Thyroid gland (tissue), 4 donors: ENCODE results near the gene RIPOR2. TPM values are rescaled to one million over a fixed set of nuclear protein-coding genes. Genes with fewer than 3 reads are reported as not detected.

Experiments used
- DNase-seq, 2 donors: peaks; one replicate each; pipeline ENCODE4 v3.0.0-alpha.2; 2019
- H3K27ac ChIP-seq, 3 donors: fragments of 200-600 bp; sonication (generic); 1 replicate in 2 of 3; 2 replicates in 1 of 3; pipeline ENCODE4 v1.5.1; 2016 to 2019; ENCODE audit warnings: mild to moderate bottlenecking in 1 of 3, moderate library complexity in 1 of 3
- H3K27me3 ChIP-seq: fragments of 200-600 bp; sonication (generic); one replicate; pipeline ENCODE4 v1.5.1; 2019
- H3K36me3 ChIP-seq, 2 donors: fragments of 200-600 bp; sonication (generic); one replicate each; pipeline ENCODE4 v1.5.1; 2016 to 2019
- H3K4me1 ChIP-seq, 2 donors: fragments of 200-600 bp; sonication (generic); one replicate each; pipeline ENCODE4 v1.5.1; 2017 to 2019
- H3K4me3 ChIP-seq, 3 donors: fragments of 200-600 bp; sonication (generic); replicated peaks in 1 of 3; 1 replicate in 2 of 3; 2 replicates in 1 of 3; pipeline ENCODE4 v1.5.1; 2016; ENCODE audit warnings: mild to moderate bottlenecking in 1 of 3
- H3K9me3 ChIP-seq: fragments of 200-600 bp; sonication (generic); one replicate; pipeline ENCODE4 v1.5.1; 2017
- CTCF ChIP-seq, 6 experiments: fragments of 200-600 bp in 3 of 6; fragments of 450-650 bp in 3 of 6; sonication (generic) in 3 of 6; IDR thresholded peaks; one replicate each; pipeline ENCODE4 v1.5.1; 2016 to 2019; ENCODE audit warnings: antibody characterized with exemption in 6 of 6, mild to moderate bottlenecking in 2 of 6, inconsistent platforms in 1 of 6, moderate library complexity in 1 of 6
- POLR2A ChIP-seq, 2 donors: fragments of 450-650 bp; IDR thresholded peaks; one replicate each; pipeline ENCODE4 v1.6.1; 2017; ENCODE audit warnings: antibody characterized with exemption in 2 of 2, mild to moderate bottlenecking in 2 of 2, moderate library complexity in 1 of 2
- WGBS, 2 donors: methylation state at CpG; one replicate each; pipeline ENCODE4 v1.1.5; 2017; 5-methylcytosine and 5-hydroxymethylcytosine counted together
- intact Hi-C: fragments of 100-400 bp; cut with DNase I; formaldehyde crosslinking; loops from one replicate; pipeline ENCODE4 v1.15.1; 2023
- total RNA-seq, 4 donors: library from RNA; depleted of rRNA; stranded (reverse); fragments of >200 nt; gene quantifications; one replicate each; pipeline ENCODE4 v1.2.3, GENCODE V29; 2016

Gene RIPOR2
- total RNA-seq, 4 donors from 2014 or later, result 3.1 to 13.0 (median 8.4) TPM

GRCh38 chr6:24933868-24934401 lies 1.8 kb downstream of the RIPOR2 start:
- H3K27ac ChIP-seq, result no peak overlapping the region
- intact Hi-C loops, result no loop called here
- H3K9me3 ChIP-seq, result no peaks in the 10 kb centered on the region
- no peak overlapping the region for H3K4me3 ChIP-seq
- TF ChIP-seq CTCF (IDR thresholded peaks at IDR 0.05) (peak in 1 of 6 experiments; percentile 33), POLR2A (IDR thresholded peaks at IDR 0.05) (no peak)
- H3K36me3 ChIP-seq, result no peaks in the 10 kb centered on the region
- H3K4me1 ChIP-seq, result peaks cover 17 to 47% of the 10 kb centered on the region in 2 donors
- no peak for DNase-seq
- WGBS, 2 donors, result 61 to 74% methylated on average over 7 of the region's 7 CpGs
- H3K27me3 ChIP-seq, result no peaks in the 10 kb centered on the region

DNA sequence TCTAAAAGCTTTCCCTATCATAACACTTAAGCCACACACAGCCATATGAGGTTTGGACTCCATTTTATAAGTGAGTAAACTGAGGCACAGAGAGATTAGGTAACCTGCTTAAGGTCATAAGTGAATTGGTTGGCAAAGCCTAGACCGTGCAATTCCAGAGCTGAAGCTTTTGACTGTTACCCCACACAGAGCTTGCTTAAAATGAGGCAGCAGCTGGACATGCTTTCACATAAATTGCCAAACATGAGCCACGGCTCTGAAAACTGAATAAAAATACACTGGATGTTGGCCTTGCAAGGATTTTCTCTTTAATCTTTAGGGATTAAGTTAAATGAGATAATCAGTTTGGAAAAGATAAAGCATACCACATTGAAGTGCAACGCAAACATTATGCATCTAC lies 2.5 kb downstream of the RIPOR2 start:
- 82 to 84% methylated on average over 3 of the region's 3 CpGs for WGBS, 2 donors
- Histone ChIP-seq H3K9me3 (no peaks in the 10 kb centered on the region), H3K27me3 (no peaks in the 10 kb centered on the region), H3K27ac (no peak overlapping the region), H3K4me3 (no peak overlapping the region), H3K36me3 (no peaks in the 10 kb centered on the region), H3K4me1 (peaks cover 17 to 47% of the 10 kb centered on the region in 2 donors)
- intact Hi-C loops, result no loop called here
- no peak for DNase-seq
- no peak for TF ChIP-seq POLR2A (IDR thresholded peaks at IDR 0.05)

DNA sequence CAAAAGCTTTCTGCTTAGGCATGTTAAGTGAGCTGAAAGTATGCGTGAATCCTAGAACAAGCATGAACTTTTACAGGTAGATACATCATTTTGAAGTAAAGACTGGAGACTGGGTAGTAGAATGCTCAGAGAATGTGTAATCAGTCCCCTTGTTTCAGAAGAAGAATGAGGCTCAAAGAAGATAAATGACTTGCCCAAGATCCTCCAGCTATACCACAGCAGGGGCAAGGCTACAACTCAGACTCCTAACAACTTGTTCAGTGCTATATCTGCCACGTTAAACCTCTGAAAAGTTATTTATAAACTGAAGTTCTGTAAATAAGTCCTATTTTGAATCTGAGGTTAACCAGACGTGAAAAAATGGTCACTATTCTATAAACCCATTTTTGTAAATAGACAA lies 2.9 kb downstream of the RIPOR2 start:
- no peaks in the 10 kb centered on the region for H3K36me3 ChIP-seq
- H3K9me3 ChIP-seq, result no peaks in the 10 kb centered on the region
- H3K27me3 ChIP-seq, result no peaks in the 10 kb centered on the region
- no peak for DNase-seq
- TF ChIP-seq POLR2A (IDR thresholded peaks at IDR 0.05), result no peak
- TF ChIP-seq CTCF (IDR thresholded peaks at IDR 0.05), result no peak
- H3K4me3 ChIP-seq, result no peak overlapping the region
- intact Hi-C loops, result no loop called here
- peaks cover 17 to 47% of the 10 kb centered on the region in 2 donors for H3K4me1 ChIP-seq
- H3K27ac ChIP-seq, result peak overlapping the region in 2 of 3 donors; percentile 12 to 17
- WGBS, 2 donors, result 80 to 81% methylated on average over 3 of the region's 3 CpGs

- Histone ChIP-seq H3K4me1 (peaks cover 17 to 46% of the 10 kb centered on the region in 2 donors), H3K27ac (peak overlapping the region in 2 of 3 donors; percentile 50 to 54), H3K4me3 (no peak overlapping the region), H3K9me3 (no peaks in the 10 kb centered on the region), H3K27me3 (no peaks in the 10 kb centered on the region), H3K36me3 (no peaks in the 10 kb centered on the region)
- intact Hi-C loops, result no loop called here
- peak; percentile 28 to 30 for DNase-seq
- TF ChIP-seq CTCF (IDR thresholded peaks at IDR 0.05) (no peak), POLR2A (IDR thresholded peaks at IDR 0.05) (no peak)
- WGBS, 2 donors, result 33 to 35% methylated on average over 7 of the region's 7 CpGs
Measured at GRCh38 chr6:24931718-24932691, 3.8 kb downstream of the RIPOR2 start.

GRCh38 chr6:24931296-24931695 lies 4.5 kb downstream of the RIPOR2 start:
- Histone ChIP-seq H3K27ac (peak overlapping the region in 2 of 3 donors; percentile 50 to 54), H3K36me3 (no peaks in the 10 kb centered on the region), H3K27me3 (no peaks in the 10 kb centered on the region), H3K4me3 (no peak overlapping the region), H3K9me3 (no peaks in the 10 kb centered on the region), H3K4me1 (peaks cover 17 to 39% of the 10 kb centered on the region in 2 donors)
- intact Hi-C loops, result no loop called here
- DNase-seq, result peak in 1 of 2 donors; percentile 9
- no peak for TF ChIP-seq CTCF (IDR thresholded peaks at IDR 0.05)
- no peak for TF ChIP-seq POLR2A (IDR thresholded peaks at IDR 0.05)
